ENCODE results near the gene KCTD16.

The KCTD16 gene

GRCh38 chr5:144177548-144177947 is 6.9 kb downstream of the KCTD16 start:
- TF ChIP-seq CTCF (IDR thresholded peaks at IDR 0.05; ENCODE audit: low read depth, low read length): no peak

GRCh38 chr5:144179226-144179625 is 8.6 kb downstream of the KCTD16 start:
- DNase-seq (ENCODE audit: low read depth in 2 of 2): peak in 1 of 2 donors; percentile 31
- no peak overlapping the region for H3K4me3 ChIP-seq (replicated peaks in 1 of 2; ENCODE audit: low read depth in 2 of 2, low read length in 2 of 2)
- TF ChIP-seq CTCF (IDR thresholded peaks at IDR 0.05; ENCODE audit: low read depth, low read length): no peak

More at GRCh38 chr5:144177548-144177947, 6.9 kb downstream of the KCTD16 start:
- no peak for DNase-seq (ENCODE audit: low read depth in 2 of 2)
- H3K4me3 ChIP-seq (replicated peaks in 1 of 2; ENCODE audit: low read depth in 2 of 2, low read length in 2 of 2): no peak overlapping the region

GRCh38 chr5:144183254-144183889 is 12.7 kb downstream of the KCTD16 start:
- TF ChIP-seq CTCF (IDR thresholded peaks at IDR 0.05; ENCODE audit: low read depth, low read length): peak; percentile 56
- DNase-seq (ENCODE audit: low read depth in 2 of 2): peak; percentile 53 to 79
- H3K4me3 ChIP-seq (replicated peaks in 1 of 2; ENCODE audit: low read depth in 2 of 2, low read length in 2 of 2): no peak overlapping the region

GRCh38 chr5:144187699-144188294 is 17.1 kb downstream of the KCTD16 start:
- TF ChIP-seq CTCF (IDR thresholded peaks at IDR 0.05; ENCODE audit: low read depth, low read length): no peak
- H3K4me3 ChIP-seq (replicated peaks in 1 of 2; ENCODE audit: low read depth in 2 of 2, low read length in 2 of 2): no peak overlapping the region
- DNase-seq (ENCODE audit: low read depth in 2 of 2): peak; percentile 91 to 97

- TF ChIP-seq CTCF (IDR thresholded peaks at IDR 0.05; ENCODE audit: low read depth, low read length): no peak
- H3K4me3 ChIP-seq (replicated peaks in 1 of 2; ENCODE audit: low read depth in 2 of 2, low read length in 2 of 2): peak overlapping the region in 1 of 2 donors; percentile 5
- DNase-seq (ENCODE audit: low read depth in 2 of 2): peak; percentile 73 to 95
Measured at GRCh38 chr5:144189800-144190429, 19.2 kb downstream of the KCTD16 start.

- no peak for DNase-seq (ENCODE audit: low read depth in 2 of 2)
- no peak for TF ChIP-seq CTCF (IDR thresholded peaks at IDR 0.05; ENCODE audit: low read depth, low read length)
- peak overlapping the region in 1 of 2 donors; percentile 19 for H3K4me3 ChIP-seq (replicated peaks in 1 of 2; ENCODE audit: low read depth in 2 of 2, low read length in 2 of 2)
Measured at GRCh38 chr5:144191531-144191930, 20.9 kb downstream of the KCTD16 start.
